Liver (tissue), 3 donors: Measurements from ENCODE around the gene SEC22C.

Source experiments
- TAF1 ChIP-seq: conservative IDR thresholded peaks from 2 replicates; pipeline ENCODE4 v1.6.1; 2016; ENCODE audit warnings: antibody characterized with exemption, mild to moderate bottlenecking
- TF ChIP-seq, protein P1 (sequence below): fragments of 150-350 bp; IDR thresholded peaks from 2 replicates; pipeline ENCODE4 v1.5.1; 2017; ENCODE audit warnings: improper control_type of control experiment, low read depth, low read length; ENCODE audit not compliant: missing input control
- TF ChIP-seq, protein P2 (sequence below): IDR thresholded peaks from 2 replicates; pipeline ENCODE4 v1.6.1; 2016; ENCODE audit warnings: antibody characterized with exemption, mild to moderate bottlenecking
- TF ChIP-seq, protein P3 (sequence below): IDR thresholded peaks from 2 replicates; pipeline ENCODE4 v1.6.1; 2016; ENCODE audit warnings: antibody characterized with exemption
- TF ChIP-seq, protein P4 (sequence below): IDR thresholded peaks from 2 replicates; pipeline ENCODE4 v1.6.1; 2016; ENCODE audit warnings: antibody characterized with exemption
- donor health status: healthy.
- donor health status: healthy.

DNA sequence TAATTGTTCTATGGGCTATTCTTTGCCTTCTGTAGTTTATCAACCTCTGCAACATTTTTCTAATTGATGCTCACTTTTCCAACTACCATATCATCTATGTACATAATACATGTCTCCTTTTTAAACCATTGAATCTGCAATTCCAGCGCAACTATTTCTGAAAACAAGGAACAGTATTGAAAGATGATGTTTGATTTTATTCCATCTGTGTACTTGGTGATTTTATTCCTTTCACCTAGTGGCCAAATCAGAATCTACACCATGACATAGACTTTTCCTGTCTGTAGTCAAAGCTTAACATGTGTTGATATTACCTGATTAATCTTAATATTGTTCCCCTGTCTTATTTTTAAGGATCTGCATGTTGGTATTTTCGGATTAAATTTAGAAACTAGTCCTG, 31.7 kb upstream of the SEC22C start:
- TF ChIP-seq, protein P1, sequence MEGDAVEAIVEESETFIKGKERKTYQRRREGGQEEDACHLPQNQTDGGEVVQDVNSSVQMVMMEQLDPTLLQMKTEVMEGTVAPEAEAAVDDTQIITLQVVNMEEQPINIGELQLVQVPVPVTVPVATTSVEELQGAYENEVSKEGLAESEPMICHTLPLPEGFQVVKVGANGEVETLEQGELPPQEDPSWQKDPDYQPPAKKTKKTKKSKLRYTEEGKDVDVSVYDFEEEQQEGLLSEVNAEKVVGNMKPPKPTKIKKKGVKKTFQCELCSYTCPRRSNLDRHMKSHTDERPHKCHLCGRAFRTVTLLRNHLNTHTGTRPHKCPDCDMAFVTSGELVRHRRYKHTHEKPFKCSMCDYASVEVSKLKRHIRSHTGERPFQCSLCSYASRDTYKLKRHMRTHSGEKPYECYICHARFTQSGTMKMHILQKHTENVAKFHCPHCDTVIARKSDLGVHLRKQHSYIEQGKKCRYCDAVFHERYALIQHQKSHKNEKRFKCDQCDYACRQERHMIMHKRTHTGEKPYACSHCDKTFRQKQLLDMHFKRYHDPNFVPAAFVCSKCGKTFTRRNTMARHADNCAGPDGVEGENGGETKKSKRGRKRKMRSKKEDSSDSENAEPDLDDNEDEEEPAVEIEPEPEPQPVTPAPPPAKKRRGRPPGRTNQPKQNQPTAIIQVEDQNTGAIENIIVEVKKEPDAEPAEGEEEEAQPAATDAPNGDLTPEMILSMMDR: peak; percentile 35
- TF ChIP-seq, protein P2, sequence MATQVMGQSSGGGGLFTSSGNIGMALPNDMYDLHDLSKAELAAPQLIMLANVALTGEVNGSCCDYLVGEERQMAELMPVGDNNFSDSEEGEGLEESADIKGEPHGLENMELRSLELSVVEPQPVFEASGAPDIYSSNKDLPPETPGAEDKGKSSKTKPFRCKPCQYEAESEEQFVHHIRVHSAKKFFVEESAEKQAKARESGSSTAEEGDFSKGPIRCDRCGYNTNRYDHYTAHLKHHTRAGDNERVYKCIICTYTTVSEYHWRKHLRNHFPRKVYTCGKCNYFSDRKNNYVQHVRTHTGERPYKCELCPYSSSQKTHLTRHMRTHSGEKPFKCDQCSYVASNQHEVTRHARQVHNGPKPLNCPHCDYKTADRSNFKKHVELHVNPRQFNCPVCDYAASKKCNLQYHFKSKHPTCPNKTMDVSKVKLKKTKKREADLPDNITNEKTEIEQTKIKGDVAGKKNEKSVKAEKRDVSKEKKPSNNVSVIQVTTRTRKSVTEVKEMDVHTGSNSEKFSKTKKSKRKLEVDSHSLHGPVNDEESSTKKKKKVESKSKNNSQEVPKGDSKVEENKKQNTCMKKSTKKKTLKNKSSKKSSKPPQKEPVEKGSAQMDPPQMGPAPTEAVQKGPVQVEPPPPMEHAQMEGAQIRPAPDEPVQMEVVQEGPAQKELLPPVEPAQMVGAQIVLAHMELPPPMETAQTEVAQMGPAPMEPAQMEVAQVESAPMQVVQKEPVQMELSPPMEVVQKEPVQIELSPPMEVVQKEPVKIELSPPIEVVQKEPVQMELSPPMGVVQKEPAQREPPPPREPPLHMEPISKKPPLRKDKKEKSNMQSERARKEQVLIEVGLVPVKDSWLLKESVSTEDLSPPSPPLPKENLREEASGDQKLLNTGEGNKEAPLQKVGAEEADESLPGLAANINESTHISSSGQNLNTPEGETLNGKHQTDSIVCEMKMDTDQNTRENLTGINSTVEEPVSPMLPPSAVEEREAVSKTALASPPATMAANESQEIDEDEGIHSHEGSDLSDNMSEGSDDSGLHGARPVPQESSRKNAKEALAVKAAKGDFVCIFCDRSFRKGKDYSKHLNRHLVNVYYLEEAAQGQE: no peak
- no peak for TF ChIP-seq TAF1
- TF ChIP-seq, protein P3, sequence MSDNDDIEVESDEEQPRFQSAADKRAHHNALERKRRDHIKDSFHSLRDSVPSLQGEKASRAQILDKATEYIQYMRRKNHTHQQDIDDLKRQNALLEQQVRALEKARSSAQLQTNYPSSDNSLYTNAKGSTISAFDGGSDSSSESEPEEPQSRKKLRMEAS: no peak
- TF ChIP-seq, protein P4, sequence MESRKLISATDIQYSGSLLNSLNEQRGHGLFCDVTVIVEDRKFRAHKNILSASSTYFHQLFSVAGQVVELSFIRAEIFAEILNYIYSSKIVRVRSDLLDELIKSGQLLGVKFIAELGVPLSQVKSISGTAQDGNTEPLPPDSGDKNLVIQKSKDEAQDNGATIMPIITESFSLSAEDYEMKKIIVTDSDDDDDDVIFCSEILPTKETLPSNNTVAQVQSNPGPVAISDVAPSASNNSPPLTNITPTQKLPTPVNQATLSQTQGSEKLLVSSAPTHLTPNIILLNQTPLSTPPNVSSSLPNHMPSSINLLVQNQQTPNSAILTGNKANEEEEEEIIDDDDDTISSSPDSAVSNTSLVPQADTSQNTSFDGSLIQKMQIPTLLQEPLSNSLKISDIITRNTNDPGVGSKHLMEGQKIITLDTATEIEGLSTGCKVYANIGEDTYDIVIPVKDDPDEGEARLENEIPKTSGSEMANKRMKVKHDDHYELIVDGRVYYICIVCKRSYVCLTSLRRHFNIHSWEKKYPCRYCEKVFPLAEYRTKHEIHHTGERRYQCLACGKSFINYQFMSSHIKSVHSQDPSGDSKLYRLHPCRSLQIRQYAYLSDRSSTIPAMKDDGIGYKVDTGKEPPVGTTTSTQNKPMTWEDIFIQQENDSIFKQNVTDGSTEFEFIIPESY: no peak
